HEK293 (cell line): ENCODE measurements around the gene EEF1AKMT3.

Experiments
- CTCF ChIA-PET: fragments of 350-600 bp; formaldehyde crosslinking; extraction: SDS; loops from one replicate; lab custom pipeline; 2021; ENCODE audit warnings: antibody characterized with exemption; lab: Yijun Ruan, JAX
- POLR2A ChIA-PET: fragments of 300-600 bp; formaldehyde crosslinking; extraction: SDS; loops from one replicate; lab custom pipeline; 2020; ENCODE audit warnings: antibody characterized with exemption, inconsistent platforms; lab: Yijun Ruan, JAX
- H3K27ac ChIP-seq: fragments of 200-500 bp; sonication (Bioruptor generic); 2 replicates; pipeline ENCODE4 v1.5.1; 2014; ENCODE audit warnings: low read depth, low read length, control low read depth, inconsistent platforms; ENCODE audit errors: extremely low read depth
- H3K36me3 ChIP-seq, 2 experiments: fragments of 200-500 bp in 1 of 2; sonication (Bioruptor generic) in 1 of 2; 1 replicate in 1 of 2; 2 replicates in 1 of 2; pipeline ENCODE4 v1.5.1; 2014 to 2017; ENCODE audit warnings: inconsistent platforms in 2 of 2, low read length in 2 of 2; ENCODE audit not compliant: control insufficient read depth in 2 of 2, insufficient read depth in 1 of 2
- H3K4me1 ChIP-seq: fragments of 200-500 bp; sonication (Bioruptor generic); 2 replicates; pipeline ENCODE4 v1.5.1; 2014; ENCODE audit warnings: mild to moderate bottlenecking, low read length, inconsistent platforms; ENCODE audit not compliant: control insufficient read depth, insufficient read depth
- H3K4me3 ChIP-seq: 2 replicates; pipeline ENCODE4 v1.5.1; 2011; ENCODE audit warnings: low read depth, mild to moderate bottlenecking, control low read depth, low read length, moderate library complexity
- H3K9me3 ChIP-seq: fragments of 200-500 bp; sonication (Bioruptor generic); 2 replicates; pipeline ENCODE4 v1.5.1; 2014; ENCODE audit warnings: low read depth, low read length, inconsistent platforms; ENCODE audit not compliant: control insufficient read depth, insufficient read depth
- HOXD13 ChIP-seq: sonication (generic); formaldehyde crosslinking; IDR thresholded peaks from 2 replicates; pipeline ENCODE4 v1.8.0; 2022; ENCODE audit warnings: missing genetic modification reagents, borderline replicate concordance
- KLF9 ChIP-seq: fragments of 450-650 bp; formaldehyde crosslinking; IDR thresholded peaks from 2 replicates; pipeline ENCODE4 v1.5.1; 2016; ENCODE audit warnings: missing biosample characterization, missing genetic modification characterization, low read depth
- SCRT2 ChIP-seq: fragments of 450-650 bp; formaldehyde crosslinking; IDR thresholded peaks from 2 replicates; pipeline ENCODE4 v1.5.1; 2016; ENCODE audit warnings: missing biosample characterization, missing genetic modification characterization
- SETDB1 ChIP-seq: IDR thresholded peaks from one replicate; pipeline ENCODE4 v1.6.1; 2017; ENCODE audit warnings: mild to moderate bottlenecking, low read length, moderate library complexity, mixed read lengths; ENCODE audit not compliant: insufficient read length
- ZIC2 ChIP-seq: fragments of 450-650 bp; formaldehyde crosslinking; IDR thresholded peaks from 2 replicates; pipeline ENCODE4 v1.5.1; 2016; ENCODE audit warnings: missing biosample characterization, missing genetic modification characterization
- ZNF426 ChIP-seq: fragments of 450-650 bp; formaldehyde crosslinking; IDR thresholded peaks from 2 replicates; pipeline ENCODE4 v1.5.1; 2017; ENCODE audit warnings: missing biosample characterization, missing genetic modification characterization, mild to moderate bottlenecking, inconsistent platforms, moderate library complexity
- ZNF510 ChIP-seq: fragments of 450-650 bp; formaldehyde crosslinking; IDR thresholded peaks from 2 replicates; pipeline ENCODE4 v1.5.1; 2018; ENCODE audit warnings: mild to moderate bottlenecking, missing genetic modification characterization, missing biosample characterization; ENCODE audit not compliant: insufficient replicate concordance
- ZNF610 ChIP-seq: fragments of 450-650 bp; formaldehyde crosslinking; IDR thresholded peaks from 2 replicates; pipeline ENCODE4 v1.5.1; 2016; ENCODE audit warnings: missing biosample characterization, missing genetic modification characterization, borderline replicate concordance
- ZXDB ChIP-seq: fragments of 450-650 bp; formaldehyde crosslinking; IDR thresholded peaks from 2 replicates; pipeline ENCODE4 v1.5.1; 2016; ENCODE audit warnings: missing biosample characterization, missing genetic modification characterization
- TF ChIP-seq, protein P1 (sequence below): fragments of 450-650 bp; formaldehyde crosslinking; IDR thresholded peaks from 2 replicates; pipeline ENCODE4 v1.5.1; 2017; ENCODE audit warnings: missing biosample characterization, missing genetic modification characterization
- TF ChIP-seq, protein P2 (sequence below): fragments of 450-650 bp; formaldehyde crosslinking; IDR thresholded peaks from 2 replicates; pipeline ENCODE4 v1.5.1; 2016; ENCODE audit warnings: missing biosample characterization, missing genetic modification characterization
- TF ChIP-seq, protein P3 (sequence below): fragments of 450-650 bp; formaldehyde crosslinking; IDR thresholded peaks from 2 replicates; pipeline ENCODE4 v1.5.1; 2016; ENCODE audit warnings: missing biosample characterization, missing genetic modification characterization
- TF ChIP-seq, protein P4 (sequence below): fragments of 450-650 bp; formaldehyde crosslinking; IDR thresholded peaks from 2 replicates; pipeline ENCODE4 v1.5.1; 2016; ENCODE audit warnings: missing biosample characterization, missing genetic modification characterization, borderline replicate concordance
- TF ChIP-seq, protein P5 (sequence below): fragments of 450-650 bp; formaldehyde crosslinking; IDR thresholded peaks from 2 replicates; pipeline ENCODE4 v1.5.1; 2016; ENCODE audit warnings: missing biosample characterization, missing genetic modification characterization, low read depth
- TF ChIP-seq, protein P6 (sequence below): fragments of 450-650 bp; formaldehyde crosslinking; IDR thresholded peaks from 2 replicates; pipeline ENCODE4 v1.5.1; 2016; ENCODE audit warnings: missing biosample characterization, missing genetic modification characterization, borderline replicate concordance

Gene EEF1AKMT3

DNA sequence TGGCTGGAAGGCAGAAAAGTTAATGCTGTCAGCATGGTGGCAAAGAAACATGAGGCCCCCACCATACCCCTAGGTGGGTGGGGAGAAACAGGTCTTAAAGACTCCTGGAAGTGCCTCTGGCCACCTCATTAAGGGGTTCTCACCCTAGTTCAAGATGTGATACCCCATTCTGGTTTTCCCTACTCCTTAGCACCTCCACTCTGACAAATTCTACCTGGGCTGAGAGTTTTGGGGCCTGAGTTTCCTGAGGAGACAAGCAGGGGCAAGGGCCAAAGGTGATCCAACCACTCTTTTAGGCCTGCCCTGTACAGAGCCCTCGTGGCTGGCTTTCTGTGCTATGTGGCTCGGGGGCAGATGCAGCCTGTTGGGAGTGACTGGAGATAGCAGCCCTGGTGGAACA is 54.0 kb downstream of the EEF1AKMT3 start:
- H3K4me3 ChIP-seq = no peak overlapping the region
- H3K9me3 ChIP-seq = no peaks in the 10 kb centered on the region
- no peaks in the 10 kb centered on the region for H3K4me1 ChIP-seq
- H3K27ac ChIP-seq = no peak overlapping the region
- CTCF ChIA-PET = interaction anchor here (1.5 kb wide), 1 partner anchor 1325 kb away, joined by 3 read pairs; no protein-coding TSS in a partner anchor
- TF ChIP-seq, protein P1, sequence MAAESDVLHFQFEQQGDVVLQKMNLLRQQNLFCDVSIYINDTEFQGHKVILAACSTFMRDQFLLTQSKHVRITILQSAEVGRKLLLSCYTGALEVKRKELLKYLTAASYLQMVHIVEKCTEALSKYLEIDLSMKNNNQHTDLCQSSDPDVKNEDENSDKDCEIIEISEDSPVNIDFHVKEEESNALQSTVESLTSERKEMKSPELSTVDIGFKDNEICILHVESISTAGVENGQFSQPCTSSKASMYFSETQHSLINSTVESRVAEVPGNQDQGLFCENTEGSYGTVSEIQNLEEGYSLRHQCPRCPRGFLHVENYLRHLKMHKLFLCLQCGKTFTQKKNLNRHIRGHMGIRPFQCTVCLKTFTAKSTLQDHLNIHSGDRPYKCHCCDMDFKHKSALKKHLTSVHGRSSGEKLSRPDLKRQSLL = no peak
- TF ChIP-seq, protein P2, sequence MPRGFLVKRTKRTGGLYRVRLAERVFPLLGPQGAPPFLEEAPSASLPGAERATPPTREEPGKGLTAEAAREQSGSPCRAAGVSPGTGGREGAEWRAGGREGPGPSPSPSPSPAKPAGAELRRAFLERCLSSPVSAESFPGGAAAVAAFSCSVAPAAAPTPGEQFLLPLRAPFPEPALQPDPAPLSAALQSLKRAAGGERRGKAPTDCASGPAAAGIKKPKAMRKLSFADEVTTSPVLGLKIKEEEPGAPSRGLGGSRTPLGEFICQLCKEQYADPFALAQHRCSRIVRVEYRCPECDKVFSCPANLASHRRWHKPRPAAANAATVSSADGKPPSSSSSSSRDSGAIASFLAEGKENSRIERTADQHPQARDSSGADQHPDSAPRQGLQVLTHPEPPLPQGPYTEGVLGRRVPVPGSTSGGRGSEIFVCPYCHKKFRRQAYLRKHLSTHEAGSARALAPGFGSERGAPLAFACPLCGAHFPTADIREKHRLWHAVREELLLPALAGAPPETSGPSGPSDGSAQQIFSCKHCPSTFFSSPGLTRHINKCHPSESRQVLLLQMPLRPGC (tag by site-specific recombination) = no peak
- TF ChIP-seq HOXD13 (CRISPR knock-in tag) = no peak
- no peak for TF ChIP-seq SCRT2
- TF ChIP-seq KLF9 (tag by site-specific recombination) = no peak
- no peak for TF ChIP-seq ZIC2
- TF ChIP-seq, protein P3, sequence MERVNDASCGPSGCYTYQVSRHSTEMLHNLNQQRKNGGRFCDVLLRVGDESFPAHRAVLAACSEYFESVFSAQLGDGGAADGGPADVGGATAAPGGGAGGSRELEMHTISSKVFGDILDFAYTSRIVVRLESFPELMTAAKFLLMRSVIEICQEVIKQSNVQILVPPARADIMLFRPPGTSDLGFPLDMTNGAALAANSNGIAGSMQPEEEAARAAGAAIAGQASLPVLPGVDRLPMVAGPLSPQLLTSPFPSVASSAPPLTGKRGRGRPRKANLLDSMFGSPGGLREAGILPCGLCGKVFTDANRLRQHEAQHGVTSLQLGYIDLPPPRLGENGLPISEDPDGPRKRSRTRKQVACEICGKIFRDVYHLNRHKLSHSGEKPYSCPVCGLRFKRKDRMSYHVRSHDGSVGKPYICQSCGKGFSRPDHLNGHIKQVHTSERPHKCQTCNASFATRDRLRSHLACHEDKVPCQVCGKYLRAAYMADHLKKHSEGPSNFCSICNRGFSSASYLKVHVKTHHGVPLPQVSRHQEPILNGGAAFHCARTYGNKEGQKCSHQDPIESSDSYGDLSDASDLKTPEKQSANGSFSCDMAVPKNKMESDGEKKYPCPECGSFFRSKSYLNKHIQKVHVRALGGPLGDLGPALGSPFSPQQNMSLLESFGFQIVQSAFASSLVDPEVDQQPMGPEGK (tag by site-specific recombination) = no peak
- TF ChIP-seq ZXDB (tag by site-specific recombination) = no peak
- TF ChIP-seq SETDB1 = no peak
- TF ChIP-seq, protein P4, sequence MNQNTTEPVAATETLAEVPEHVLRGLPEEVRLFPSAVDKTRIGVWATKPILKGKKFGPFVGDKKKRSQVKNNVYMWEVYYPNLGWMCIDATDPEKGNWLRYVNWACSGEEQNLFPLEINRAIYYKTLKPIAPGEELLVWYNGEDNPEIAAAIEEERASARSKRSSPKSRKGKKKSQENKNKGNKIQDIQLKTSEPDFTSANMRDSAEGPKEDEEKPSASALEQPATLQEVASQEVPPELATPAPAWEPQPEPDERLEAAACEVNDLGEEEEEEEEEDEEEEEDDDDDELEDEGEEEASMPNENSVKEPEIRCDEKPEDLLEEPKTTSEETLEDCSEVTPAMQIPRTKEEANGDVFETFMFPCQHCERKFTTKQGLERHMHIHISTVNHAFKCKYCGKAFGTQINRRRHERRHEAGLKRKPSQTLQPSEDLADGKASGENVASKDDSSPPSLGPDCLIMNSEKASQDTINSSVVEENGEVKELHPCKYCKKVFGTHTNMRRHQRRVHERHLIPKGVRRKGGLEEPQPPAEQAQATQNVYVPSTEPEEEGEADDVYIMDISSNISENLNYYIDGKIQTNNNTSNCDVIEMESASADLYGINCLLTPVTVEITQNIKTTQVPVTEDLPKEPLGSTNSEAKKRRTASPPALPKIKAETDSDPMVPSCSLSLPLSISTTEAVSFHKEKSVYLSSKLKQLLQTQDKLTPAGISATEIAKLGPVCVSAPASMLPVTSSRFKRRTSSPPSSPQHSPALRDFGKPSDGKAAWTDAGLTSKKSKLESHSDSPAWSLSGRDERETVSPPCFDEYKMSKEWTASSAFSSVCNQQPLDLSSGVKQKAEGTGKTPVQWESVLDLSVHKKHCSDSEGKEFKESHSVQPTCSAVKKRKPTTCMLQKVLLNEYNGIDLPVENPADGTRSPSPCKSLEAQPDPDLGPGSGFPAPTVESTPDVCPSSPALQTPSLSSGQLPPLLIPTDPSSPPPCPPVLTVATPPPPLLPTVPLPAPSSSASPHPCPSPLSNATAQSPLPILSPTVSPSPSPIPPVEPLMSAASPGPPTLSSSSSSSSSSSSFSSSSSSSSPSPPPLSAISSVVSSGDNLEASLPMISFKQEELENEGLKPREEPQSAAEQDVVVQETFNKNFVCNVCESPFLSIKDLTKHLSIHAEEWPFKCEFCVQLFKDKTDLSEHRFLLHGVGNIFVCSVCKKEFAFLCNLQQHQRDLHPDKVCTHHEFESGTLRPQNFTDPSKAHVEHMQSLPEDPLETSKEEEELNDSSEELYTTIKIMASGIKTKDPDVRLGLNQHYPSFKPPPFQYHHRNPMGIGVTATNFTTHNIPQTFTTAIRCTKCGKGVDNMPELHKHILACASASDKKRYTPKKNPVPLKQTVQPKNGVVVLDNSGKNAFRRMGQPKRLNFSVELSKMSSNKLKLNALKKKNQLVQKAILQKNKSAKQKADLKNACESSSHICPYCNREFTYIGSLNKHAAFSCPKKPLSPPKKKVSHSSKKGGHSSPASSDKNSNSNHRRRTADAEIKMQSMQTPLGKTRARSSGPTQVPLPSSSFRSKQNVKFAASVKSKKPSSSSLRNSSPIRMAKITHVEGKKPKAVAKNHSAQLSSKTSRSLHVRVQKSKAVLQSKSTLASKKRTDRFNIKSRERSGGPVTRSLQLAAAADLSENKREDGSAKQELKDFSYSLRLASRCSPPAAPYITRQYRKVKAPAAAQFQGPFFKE (tag by site-specific recombination) = no peak
- no peak for TF ChIP-seq ZNF610
- TF ChIP-seq ZNF426 (tag by site-specific recombination) = no peak
- TF ChIP-seq, protein P5, sequence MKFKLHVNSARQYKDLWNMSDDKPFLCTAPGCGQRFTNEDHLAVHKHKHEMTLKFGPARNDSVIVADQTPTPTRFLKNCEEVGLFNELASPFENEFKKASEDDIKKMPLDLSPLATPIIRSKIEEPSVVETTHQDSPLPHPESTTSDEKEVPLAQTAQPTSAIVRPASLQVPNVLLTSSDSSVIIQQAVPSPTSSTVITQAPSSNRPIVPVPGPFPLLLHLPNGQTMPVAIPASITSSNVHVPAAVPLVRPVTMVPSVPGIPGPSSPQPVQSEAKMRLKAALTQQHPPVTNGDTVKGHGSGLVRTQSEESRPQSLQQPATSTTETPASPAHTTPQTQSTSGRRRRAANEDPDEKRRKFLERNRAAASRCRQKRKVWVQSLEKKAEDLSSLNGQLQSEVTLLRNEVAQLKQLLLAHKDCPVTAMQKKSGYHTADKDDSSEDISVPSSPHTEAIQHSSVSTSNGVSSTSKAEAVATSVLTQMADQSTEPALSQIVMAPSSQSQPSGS = no peak
- TF ChIP-seq, protein P6, sequence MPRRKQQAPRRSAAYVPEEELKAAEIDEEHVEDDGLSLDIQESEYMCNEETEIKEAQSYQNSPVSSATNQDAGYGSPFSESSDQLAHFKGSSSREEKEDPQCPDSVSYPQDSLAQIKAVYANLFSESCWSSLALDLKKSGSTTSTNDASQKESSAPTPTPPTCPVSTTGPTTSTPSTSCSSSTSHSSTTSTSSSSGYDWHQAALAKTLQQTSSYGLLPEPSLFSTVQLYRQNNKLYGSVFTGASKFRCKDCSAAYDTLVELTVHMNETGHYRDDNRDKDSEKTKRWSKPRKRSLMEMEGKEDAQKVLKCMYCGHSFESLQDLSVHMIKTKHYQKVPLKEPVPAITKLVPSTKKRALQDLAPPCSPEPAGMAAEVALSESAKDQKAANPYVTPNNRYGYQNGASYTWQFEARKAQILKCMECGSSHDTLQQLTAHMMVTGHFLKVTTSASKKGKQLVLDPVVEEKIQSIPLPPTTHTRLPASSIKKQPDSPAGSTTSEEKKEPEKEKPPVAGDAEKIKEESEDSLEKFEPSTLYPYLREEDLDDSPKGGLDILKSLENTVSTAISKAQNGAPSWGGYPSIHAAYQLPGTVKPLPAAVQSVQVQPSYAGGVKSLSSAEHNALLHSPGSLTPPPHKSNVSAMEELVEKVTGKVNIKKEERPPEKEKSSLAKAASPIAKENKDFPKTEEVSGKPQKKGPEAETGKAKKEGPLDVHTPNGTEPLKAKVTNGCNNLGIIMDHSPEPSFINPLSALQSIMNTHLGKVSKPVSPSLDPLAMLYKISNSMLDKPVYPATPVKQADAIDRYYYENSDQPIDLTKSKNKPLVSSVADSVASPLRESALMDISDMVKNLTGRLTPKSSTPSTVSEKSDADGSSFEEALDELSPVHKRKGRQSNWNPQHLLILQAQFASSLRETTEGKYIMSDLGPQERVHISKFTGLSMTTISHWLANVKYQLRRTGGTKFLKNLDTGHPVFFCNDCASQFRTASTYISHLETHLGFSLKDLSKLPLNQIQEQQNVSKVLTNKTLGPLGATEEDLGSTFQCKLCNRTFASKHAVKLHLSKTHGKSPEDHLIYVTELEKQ = no peak
- no peak for TF ChIP-seq ZNF510 (tag by site-specific recombination)
- POLR2A ChIA-PET = no interaction called here
- H3K36me3 ChIP-seq = peaks cover 20 to 86% of the 10 kb centered on the region in 2 experiments; a peak in 2 of 3 replicates
